CD4-positive, alpha-beta T cell treated with Interleukin-15 for 1 hour (primary cell): ENCODE results near the gene ERMAP.
"Not testable (repeated sequence)": the region's sequence is repeated elsewhere in the genome, so short reads cannot be mapped to it uniquely, and the experiment has no call there.

Experiments used
- DNase-seq: peaks from one replicate; pipeline ENCODE4 v3.0.0-alpha.2; 2020

Gene ERMAP

DNA sequence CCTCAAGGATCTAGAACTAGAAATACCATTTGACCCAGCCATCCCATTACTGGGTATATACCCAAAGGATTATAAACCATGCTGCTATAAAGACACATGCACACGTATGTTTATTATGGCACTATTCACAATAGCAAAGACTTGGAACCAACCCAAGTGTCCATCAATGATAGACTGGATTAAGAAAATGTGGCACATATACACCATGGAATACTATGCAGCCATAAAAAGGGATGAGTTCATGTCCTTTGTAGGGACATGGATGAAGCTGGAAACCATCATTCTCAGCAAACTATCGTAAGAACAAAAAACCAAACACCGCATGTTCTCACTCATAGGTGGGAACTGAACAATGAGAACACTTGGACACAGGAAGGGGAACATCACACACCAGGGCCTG, 2.1 kb upstream of the ERMAP start:
- not testable (repeated sequence) for DNase-seq

- no peak for DNase-seq
Observed at GRCh38 chr1:42815941-42816584, 859 bp upstream of the ERMAP start.

GRCh38 chr1:42817440-42817767, 482 bp downstream of the ERMAP start:
- DNase-seq, result no peak

- no peak for DNase-seq
Observed at GRCh38 chr1:42817976-42818375, 1.1 kb downstream of the ERMAP start.

DNA sequence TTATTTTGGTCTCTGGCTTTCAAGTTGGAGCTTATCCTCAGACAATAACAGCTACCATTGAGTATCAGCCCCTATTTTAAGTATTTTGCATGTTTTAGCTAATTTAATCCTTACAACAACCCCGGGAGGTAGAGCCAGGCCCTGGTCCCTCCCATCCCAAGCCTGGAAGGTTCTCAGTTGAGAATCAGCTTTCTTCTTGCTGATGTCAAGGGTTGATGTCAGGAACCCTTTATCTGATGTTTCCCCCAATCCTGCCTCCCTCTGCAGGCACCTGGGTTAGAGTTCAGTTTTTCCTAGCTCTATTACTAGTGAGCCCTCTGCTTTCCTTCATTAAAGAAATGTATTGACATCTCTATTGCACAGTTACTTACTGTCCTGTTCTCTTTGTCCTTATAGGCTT, 3.9 kb downstream of the ERMAP start:
- no peak for DNase-seq

- DNase-seq, result no peak
Observed at GRCh38 chr1:42821690-42822089, 4.8 kb downstream of the ERMAP start.

GRCh38 chr1:42822800-42823392, 6.0 kb downstream of the ERMAP start:
- no peak for DNase-seq

- no peak for DNase-seq
Observed at GRCh38 chr1:42824481-42825035, 7.6 kb downstream of the ERMAP start.

DNA sequence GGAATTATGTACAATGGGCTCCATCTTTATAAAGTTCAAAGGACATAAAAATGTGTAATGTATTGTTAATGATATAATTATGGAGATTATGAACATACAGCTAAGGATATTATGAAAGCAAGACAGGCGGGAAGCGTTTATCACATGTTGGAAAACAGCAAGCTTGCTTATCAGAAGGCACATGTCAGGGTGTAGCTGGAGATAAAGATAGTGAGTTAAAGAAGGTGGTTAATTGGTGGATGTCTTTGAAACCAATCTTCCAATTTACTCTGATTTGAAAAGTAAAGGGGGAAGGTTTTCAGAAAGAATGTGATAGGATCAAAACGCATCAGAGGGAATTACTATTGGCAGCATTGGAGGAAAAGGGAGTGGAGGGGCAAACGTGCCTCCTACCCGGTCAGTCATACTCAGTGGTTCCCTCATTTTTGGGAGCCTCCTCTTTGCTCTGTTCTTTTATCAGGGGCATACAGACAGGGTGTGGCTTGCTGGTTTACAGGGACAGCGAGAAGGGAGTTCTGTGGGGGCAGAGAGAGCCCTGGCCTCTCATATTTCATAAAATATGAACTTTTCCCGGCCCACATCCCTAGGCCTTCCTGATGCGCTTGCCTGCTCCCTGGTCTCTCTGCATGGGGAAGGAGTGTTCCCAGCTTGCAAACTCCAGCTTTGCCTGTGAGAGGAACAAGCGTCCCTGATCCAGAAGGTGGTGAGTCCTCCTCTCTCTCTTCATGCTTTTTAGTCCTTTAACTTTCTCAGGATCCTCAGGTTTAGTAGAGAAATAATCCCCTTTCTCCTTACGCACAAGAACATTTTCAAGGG, 8.3 kb downstream of the ERMAP start:
- DNase-seq, result no peak

- DNase-seq, result no peak
Observed at GRCh38 chr1:42830631-42831030, 13.7 kb downstream of the ERMAP start.

- DNase-seq, result no peak
Observed at GRCh38 chr1:42831273-42831672, 14.4 kb downstream of the ERMAP start.

DNA sequence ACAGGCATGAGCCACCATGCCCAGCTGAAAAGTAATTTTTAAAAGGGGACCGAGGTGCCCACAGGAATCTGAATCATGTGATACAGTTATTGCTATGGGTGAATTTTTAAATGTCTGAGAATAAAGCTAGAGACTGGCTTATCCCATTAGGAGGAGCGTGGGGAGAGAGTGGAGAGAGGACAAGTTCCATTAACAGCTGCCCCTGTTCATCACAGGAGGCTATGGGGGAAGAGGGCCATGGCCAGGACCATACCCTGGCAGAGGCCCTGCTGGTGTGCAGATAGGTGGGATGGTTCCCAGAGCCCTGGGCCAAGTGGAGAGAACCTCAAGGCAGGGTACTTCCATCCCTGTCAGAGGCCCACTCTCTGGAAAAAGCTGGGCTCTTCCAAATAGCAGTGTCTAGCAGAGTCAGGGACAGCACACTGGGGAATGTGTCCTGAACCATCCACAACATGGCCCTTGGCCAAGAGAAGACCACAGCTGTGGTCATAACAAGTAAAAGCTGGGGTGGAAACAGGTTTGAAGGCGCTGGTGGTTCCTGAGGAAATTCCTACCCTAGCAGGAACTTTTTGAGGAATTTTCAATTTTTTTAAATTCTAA, 15.8 kb downstream of the ERMAP start:
- DNase-seq, result no peak

DNA sequence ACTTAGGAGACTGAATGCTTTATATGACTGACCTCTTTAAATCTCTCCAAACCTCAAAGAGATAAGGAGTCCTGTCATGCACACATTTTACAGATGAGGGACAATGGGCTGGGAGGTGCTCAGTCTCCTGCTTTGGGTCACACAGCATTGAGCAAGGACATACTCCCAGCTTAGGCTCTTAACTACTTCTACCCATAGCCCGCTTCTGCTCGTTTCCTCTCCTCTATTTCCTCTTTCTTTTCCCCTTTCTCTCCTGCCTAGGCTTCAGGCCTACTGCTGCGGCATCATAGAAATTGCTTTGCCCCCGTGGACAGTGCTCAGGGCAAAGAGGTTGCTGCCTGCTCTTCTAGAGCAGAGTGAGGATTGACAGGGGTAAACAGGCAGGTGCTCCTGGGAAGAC, 17.1 kb downstream of the ERMAP start:
- DNase-seq, result no peak

DNA sequence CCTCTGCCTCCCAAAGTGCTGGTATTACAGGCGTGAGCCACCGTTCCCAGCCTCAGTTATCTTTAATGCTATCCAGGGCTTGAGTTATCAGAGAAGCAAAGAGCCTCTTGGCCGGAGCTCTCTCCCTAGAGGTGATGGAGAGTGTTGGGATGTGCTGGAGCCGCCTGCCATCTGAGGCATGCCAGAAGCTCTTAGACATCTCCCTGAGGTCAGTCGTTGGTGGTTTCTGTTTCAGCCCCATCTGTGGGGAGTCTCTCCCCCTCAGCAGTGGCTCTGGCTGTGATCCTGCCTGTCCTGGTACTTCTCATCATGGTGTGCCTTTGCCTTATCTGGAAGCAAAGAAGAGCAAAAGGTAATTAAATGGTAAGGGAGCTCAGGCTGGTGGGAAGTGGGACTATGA, 17.9 kb downstream of the ERMAP start:
- DNase-seq, result no peak

DNA sequence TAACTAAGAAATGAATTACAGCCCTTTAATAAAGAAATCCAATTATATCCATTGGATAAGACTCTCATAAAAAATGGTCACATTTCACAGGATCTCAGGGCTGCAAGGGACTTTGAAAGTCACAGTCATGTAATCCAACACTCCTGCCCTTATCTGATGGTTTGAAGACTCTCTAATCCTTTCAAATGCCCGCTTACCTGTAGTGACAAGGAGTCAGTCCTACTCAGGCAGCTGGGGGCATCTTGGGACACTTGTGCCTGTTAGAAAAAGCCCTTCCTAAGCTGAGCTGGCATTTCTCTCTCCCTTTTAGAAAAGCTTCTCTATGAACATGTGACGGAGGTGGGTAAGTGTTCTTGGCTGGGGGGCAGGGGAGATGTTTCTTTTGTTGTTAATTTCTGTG, 18.5 kb downstream of the ERMAP start:
- no peak for DNase-seq

DNA sequence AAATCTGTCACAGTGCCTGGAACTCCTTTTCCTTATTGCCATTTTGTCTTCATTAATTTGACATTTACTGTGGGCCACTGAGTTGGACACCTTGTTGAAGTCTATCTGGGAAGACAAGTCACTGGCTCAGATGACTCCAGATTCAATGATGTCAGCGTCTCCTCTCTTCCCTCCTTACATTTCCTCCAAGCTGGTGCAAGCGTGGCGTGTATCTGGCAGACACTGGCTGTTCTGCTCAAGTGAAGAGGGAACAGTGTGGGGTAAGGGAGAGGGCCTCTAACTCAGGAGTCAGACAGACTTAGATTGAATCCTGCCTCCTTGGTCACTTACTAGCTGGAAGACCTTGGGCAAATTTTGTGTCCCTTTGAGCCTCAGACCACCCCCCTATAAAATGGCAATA, 20.8 kb downstream of the ERMAP start:
- no peak for DNase-seq

DNA sequence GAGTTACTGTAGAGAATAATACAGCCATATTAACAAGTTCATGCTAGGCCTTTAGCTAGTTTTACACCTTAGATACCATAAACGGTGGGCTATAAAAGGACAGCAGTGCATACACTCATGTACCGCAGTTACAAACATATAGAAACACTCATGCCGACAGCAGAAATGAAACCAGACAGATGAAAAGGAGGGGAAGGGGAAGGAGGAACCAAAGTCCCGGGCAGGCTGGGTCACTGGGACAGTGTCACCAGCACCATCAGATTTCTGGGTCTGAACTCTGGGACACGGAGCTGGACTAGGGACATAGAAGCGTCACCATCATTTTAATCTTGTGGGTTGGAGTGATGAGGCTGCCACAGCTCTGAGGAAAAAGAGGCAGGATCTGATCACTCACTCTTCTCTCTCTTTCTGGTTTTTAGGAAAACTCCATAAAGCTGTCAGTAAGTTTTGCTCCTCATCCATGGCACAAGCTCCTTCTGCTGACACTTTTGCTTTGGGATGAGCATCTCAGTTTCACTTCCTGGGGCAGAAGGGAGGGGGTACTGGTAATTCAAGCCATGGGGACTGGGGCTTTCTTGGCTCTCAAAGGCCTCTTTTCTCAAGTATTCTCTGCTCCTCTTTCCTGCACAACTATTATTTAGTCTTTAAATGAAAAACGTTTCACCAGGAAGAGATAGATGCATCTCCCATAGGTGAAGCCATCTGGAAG, 21.7 kb downstream of the ERMAP start:
- no peak for DNase-seq

- no peak for DNase-seq
Observed at GRCh38 chr1:42841010-42841409, 24.1 kb downstream of the ERMAP start.

- DNase-seq, result no peak
Observed at GRCh38 chr1:42841440-42842147, 24.7 kb downstream of the ERMAP start.

- DNase-seq, result no peak
Observed at GRCh38 chr1:42844592-42845140, 27.7 kb downstream of the ERMAP start.

- DNase-seq, result no peak
Observed at GRCh38 chr1:42845193-42845592, 28.3 kb downstream of the ERMAP start.

DNA sequence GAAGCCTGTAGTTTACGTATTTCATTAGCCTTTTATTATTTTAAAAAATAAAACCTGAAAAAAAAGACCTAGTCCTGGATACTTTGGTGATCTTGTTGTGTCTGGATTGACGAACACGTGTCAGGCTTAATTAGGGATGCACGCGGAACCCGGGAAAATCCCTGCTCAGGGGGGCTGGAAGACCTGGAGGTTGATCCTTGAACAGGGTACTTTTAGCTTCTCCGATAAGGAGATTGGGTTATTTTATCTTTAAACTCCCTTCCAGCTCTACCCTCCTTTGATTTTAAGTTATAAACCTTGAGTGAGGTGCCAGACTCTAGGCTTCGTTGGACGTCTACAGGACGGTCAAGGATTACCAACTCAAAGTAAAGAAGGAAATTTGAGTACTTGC, 28.9 kb downstream of the ERMAP start:
- DNase-seq, result no peak
